Liver (tissue), 3 donors: ENCODE results near the gene PXYLP1.

Experiments
- CTCF ChIP-seq: fragments of 150-350 bp; IDR thresholded peaks from 2 replicates; pipeline ENCODE4 v1.5.1; 2017; ENCODE audit warnings: improper control_type of control experiment, low read depth, low read length; ENCODE audit not compliant: missing input control
- FOXA2 ChIP-seq: IDR thresholded peaks from 2 replicates; pipeline ENCODE4 v1.6.1; 2016; ENCODE audit warnings: antibody characterized with exemption
- SP1 ChIP-seq: IDR thresholded peaks from 2 replicates; pipeline ENCODE4 v1.6.1; 2018; ENCODE audit warnings: antibody characterized with exemption, mild to moderate bottlenecking
- donor health status: healthy.
- donor health status: healthy.

DNA sequence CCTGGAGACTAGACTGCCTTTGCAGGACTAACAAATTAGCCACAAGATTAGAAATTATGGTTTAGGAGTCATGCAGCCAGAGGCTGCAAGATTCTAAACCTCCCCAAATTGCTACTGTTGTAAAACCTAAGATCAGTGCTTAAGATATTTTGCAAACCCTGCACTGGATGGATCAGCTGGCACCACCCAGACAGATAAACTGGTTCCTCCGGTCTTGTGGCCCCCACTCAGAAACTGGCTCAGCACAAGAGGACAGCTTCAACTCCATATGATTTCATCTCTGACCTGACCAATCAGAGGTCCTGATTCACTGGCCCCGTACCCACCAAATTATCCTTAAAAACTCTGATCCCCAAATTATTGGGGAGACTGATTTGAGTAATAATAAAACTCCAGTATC is 19.5 kb upstream of the PXYLP1 start:
- no peak for TF ChIP-seq CTCF
- no peak for TF ChIP-seq SP1
- no peak for TF ChIP-seq FOXA2
